K562 (cell line): ENCODE data around the gene SEPTIN1. TPM values are rescaled to one million over a fixed set of nuclear protein-coding genes. Genes with fewer than 3 reads are reported as not detected.

Source experiments
- ATF3 ChIP-seq, 2 experiments: fragments of 450-650 bp in 1 of 2; sonication (generic) in 1 of 2; formaldehyde crosslinking in 1 of 2; IDR thresholded peaks in 1 of 2; conservative IDR thresholded peaks in 1 of 2; 2 replicates each; pipeline versions ENCODE4 v1.6.1 to v1.8.1; 2016 to 2023; ENCODE audit warnings: mild to moderate bottlenecking in 2 of 2, moderate library complexity in 2 of 2, inconsistent platforms in 1 of 2, missing genetic modification reagents in 1 of 2
- CEBPB ChIP-seq: fragments of 450-650 bp; IDR thresholded peaks from 2 replicates; pipeline ENCODE4 v1.6.1; 2016; ENCODE audit warnings: missing genetic modification characterization, missing compliant biosample characterization
- DMBX1 ChIP-seq: fragments of 250-450 bp; sonication (Bioruptor Pico); IDR thresholded peaks from 2 replicates; pipeline ENCODE4 v1.8.0; 2022; ENCODE audit warnings: inconsistent platforms, mild to moderate bottlenecking, moderate library complexity, borderline replicate concordance
- KAT8 ChIP-seq: fragments of 450-650 bp; IDR thresholded peaks from 2 replicates; pipeline ENCODE4 v1.6.1; 2016; ENCODE audit warnings: low read depth, mild to moderate bottlenecking
- KLF16 ChIP-seq: IDR thresholded peaks from 2 replicates; pipeline ENCODE4 v1.6.1; 2016; ENCODE audit warnings: antibody characterized with exemption
- MTA1 ChIP-seq: fragments of 450-650 bp; IDR thresholded peaks from 2 replicates; pipeline ENCODE4 v1.6.1; 2017; ENCODE audit warnings: borderline replicate concordance
- PURB ChIP-seq: sonication (generic); formaldehyde crosslinking; IDR thresholded peaks from 2 replicates; pipeline ENCODE4 v1.9.0; 2021; ENCODE audit warnings: low read depth, mild to moderate bottlenecking, missing genetic modification reagents
- PYGO2 ChIP-seq: fragments of 450-650 bp; IDR thresholded peaks from 2 replicates; pipeline ENCODE4 v1.6.1; 2016; ENCODE audit warnings: mild to moderate bottlenecking, missing genetic modification characterization, moderate library complexity, missing compliant biosample characterization
- RNF219 ChIP-seq: fragments of 250-450 bp; sonication (Bioruptor Pico); IDR thresholded peaks from 2 replicates; pipeline ENCODE4 v1.5.0; 2022; ENCODE audit warnings: mild to moderate bottlenecking
- SIN3A ChIP-seq, 2 experiments: fragments of 150-350 bp in 1 of 2; IDR thresholded peaks; 2 replicates each; pipeline ENCODE4 v1.6.1; 2011 to 2016; ENCODE audit warnings: borderline replicate concordance in 2 of 2, low read depth in 2 of 2, low read length in 2 of 2, mild to moderate bottlenecking in 2 of 2, moderate library complexity in 2 of 2; ENCODE audit not compliant: control insufficient read depth in 1 of 2
- SIX5 ChIP-seq, 2 experiments: IDR thresholded peaks; 2 replicates each; pipeline ENCODE4 v1.6.1; 2011; ENCODE audit warnings: low read length in 2 of 2, borderline replicate concordance in 1 of 2, low read depth in 1 of 2, mild to moderate bottlenecking in 1 of 2, moderate library complexity in 1 of 2; ENCODE audit not compliant: insufficient read depth in 1 of 2
- SMARCC2 ChIP-seq: fragments of 450-650 bp; IDR thresholded peaks from 2 replicates; pipeline ENCODE4 v1.6.1; 2017; ENCODE audit warnings: antibody characterized with exemption, moderate library complexity, mild to moderate bottlenecking, low read depth
- ZBTB34 ChIP-seq: fragments of 250-450 bp; sonication (Bioruptor Pico); IDR thresholded peaks from 2 replicates; pipeline ENCODE4 v1.8.0; 2021; ENCODE audit warnings: mild to moderate bottlenecking, moderate library complexity
- polyA plus RNA-seq, 8 experiments: library from polyadenylated mRNA; depleted of rRNA in 4 of 8; stranded (reverse) in 5 of 8; unstranded in 3 of 8; fragments of >200 nt; fragmentation: Nextera tagmentation in 2 of 8; fragmentation: Illumina TruSeq in 1 of 8; extraction: Ambion mirVana in 2 of 8; extraction: Trizol in 1 of 8; gene quantifications; 2 replicates each; pipeline versions ENCODE4 v1.2.1 to v1.2.3, GENCODE V29; 2011 to 2014; ENCODE audit warnings: inconsistent platforms in 1 of 8, missing spikeins in 1 of 8
- total RNA-seq, 7 experiments: library from RNA; depleted of rRNA in 6 of 7; stranded (reverse); fragments of >200 nt in 6 of 7; fragmentation: Illumina TruSeq in 2 of 7; extraction: Trizol in 2 of 7; gene quantifications; 2 replicates each; pipeline versions ENCODE4 v1.2.1 to v1.2.3, GENCODE V29; 2011 to 2021; ENCODE audit warnings: low replicate concordance in 1 of 7
- TF ChIP-seq, protein P1 (sequence below): sonication (generic); formaldehyde crosslinking; IDR thresholded peaks from 2 replicates; pipeline ENCODE4 v1.8.0; 2022; ENCODE audit warnings: missing genetic modification reagents, mild to moderate bottlenecking, borderline replicate concordance
- TF ChIP-seq, protein P2 (sequence below): fragments of 450-650 bp; formaldehyde crosslinking; IDR thresholded peaks from 2 replicates; pipeline ENCODE4 v1.4.0; 2022; ENCODE audit warnings: mild to moderate bottlenecking, moderate library complexity
- TF ChIP-seq, protein P3 (sequence below), 2 experiments: fragments of 200-800 bp in 1 of 2; sonication (Bioruptor generic) in 1 of 2; sonication (generic) in 1 of 2; formaldehyde crosslinking in 1 of 2; IDR thresholded peaks in 1 of 2; conservative IDR thresholded peaks in 1 of 2; 2 replicates each; pipeline versions ENCODE4 v1.5.0 to v1.6.1; 2016 to 2020; ENCODE audit warnings: missing compliant biosample characterization in 1 of 2, missing genetic modification characterization in 1 of 2, missing genetic modification reagents in 1 of 2

Gene SEPTIN1
- total and polyA plus RNA-seq, 9 of the 15 experiments (the other 6 are each of a cell fraction or from before 2014, with no cell fraction given), result 0.23 to 5.6 (median 1.7) TPM; not detected in 1

- TF ChIP-seq, protein P1, sequence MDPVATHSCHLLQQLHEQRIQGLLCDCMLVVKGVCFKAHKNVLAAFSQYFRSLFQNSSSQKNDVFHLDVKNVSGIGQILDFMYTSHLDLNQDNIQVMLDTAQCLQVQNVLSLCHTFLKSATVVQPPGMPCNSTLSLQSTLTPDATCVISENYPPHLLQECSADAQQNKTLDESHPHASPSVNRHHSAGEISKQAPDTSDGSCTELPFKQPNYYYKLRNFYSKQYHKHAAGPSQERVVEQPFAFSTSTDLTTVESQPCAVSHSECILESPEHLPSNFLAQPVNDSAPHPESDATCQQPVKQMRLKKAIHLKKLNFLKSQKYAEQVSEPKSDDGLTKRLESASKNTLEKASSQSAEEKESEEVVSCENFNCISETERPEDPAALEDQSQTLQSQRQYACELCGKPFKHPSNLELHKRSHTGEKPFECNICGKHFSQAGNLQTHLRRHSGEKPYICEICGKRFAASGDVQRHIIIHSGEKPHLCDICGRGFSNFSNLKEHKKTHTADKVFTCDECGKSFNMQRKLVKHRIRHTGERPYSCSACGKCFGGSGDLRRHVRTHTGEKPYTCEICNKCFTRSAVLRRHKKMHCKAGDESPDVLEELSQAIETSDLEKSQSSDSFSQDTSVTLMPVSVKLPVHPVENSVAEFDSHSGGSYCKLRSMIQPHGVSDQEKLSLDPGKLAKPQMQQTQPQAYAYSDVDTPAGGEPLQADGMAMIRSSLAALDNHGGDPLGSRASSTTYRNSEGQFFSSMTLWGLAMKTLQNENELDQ (CRISPR knock-in tag), result no peak
- TF ChIP-seq SIX5 (IDR thresholded peaks at IDR 0.05; ENCODE audit: borderline replicate concordance in 1 of 2, insufficient read depth in 1 of 2, low read depth in 1 of 2, low read length in 2 of 2), result no peak
- no peak for TF ChIP-seq PYGO2 (tag)
- TF ChIP-seq RNF219 (CRISPR knock-in tag), result no peak
- peak; percentile 16; the same call in 1 of the 2 replicates for TF ChIP-seq SMARCC2
- 0 out of 2 replicates have a peak, but pooled peaks have one; percentile 42 for TF ChIP-seq MTA1
- TF ChIP-seq, protein P2, sequence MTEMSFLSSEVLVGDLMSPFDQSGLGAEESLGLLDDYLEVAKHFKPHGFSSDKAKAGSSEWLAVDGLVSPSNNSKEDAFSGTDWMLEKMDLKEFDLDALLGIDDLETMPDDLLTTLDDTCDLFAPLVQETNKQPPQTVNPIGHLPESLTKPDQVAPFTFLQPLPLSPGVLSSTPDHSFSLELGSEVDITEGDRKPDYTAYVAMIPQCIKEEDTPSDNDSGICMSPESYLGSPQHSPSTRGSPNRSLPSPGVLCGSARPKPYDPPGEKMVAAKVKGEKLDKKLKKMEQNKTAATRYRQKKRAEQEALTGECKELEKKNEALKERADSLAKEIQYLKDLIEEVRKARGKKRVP, result peak; percentile 64; the same call in 1 of the 2 replicates
- TF ChIP-seq KLF16, result no peak
- TF ChIP-seq SIN3A (IDR thresholded peaks at IDR 0.05; ENCODE audit: borderline replicate concordance in 2 of 2, control insufficient read depth in 1 of 2, low read depth in 2 of 2, low read length in 2 of 2), result peak in 1 of 2 experiments; percentile 5; a peak in 1 of 4 replicates
- 0 out of 2 replicates have a peak, but pooled peaks have one; percentile 56 for TF ChIP-seq KAT8
- 0 out of 2 replicates have a peak, but pooled peaks have one; percentile 30 for TF ChIP-seq ATF3 (IDR thresholded peaks at IDR 0.05)
- TF ChIP-seq ATF3 (CRISPR knock-in tag; conservative IDR thresholded peaks at IDR 0.05), result no peak; the same call in 1 of the 2 replicates
- TF ChIP-seq, protein P3, sequence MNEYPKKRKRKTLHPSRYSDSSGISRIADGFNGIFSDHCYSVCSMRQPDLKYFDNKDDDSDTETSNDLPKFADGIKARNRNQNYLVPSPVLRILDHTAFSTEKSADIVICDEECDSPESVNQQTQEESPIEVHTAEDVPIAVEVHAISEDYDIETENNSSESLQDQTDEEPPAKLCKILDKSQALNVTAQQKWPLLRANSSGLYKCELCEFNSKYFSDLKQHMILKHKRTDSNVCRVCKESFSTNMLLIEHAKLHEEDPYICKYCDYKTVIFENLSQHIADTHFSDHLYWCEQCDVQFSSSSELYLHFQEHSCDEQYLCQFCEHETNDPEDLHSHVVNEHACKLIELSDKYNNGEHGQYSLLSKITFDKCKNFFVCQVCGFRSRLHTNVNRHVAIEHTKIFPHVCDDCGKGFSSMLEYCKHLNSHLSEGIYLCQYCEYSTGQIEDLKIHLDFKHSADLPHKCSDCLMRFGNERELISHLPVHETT (CRISPR knock-in tag; conservative IDR thresholded peaks at IDR 0.05 in 1 of 2, IDR thresholded peaks at IDR 0.05 in 1 of 2), result 0 out of 4 replicates have a peak, but pooled peaks of 1 of the 2 experiments have one; percentile 44
- TF ChIP-seq CEBPB (tag), result no peak
- TF ChIP-seq DMBX1 (CRISPR knock-in tag), result peak; percentile 62
- no peak for TF ChIP-seq PURB (CRISPR knock-in tag)
- no peak for TF ChIP-seq ZBTB34
Observed at GRCh38 chr16:30377812-30378235, 4.5 kb downstream of the SEPTIN1 start (continued).
